NCI-H1417 (cell line): ENCODE measurements around the gene ACTL6B.
A peak's percentile ranks its signal among the peaks of the same experiment; 100 is the strongest.

Experiments
- DNase-seq, 3 experiments: peaks; one replicate each; lab custom pipeline; 2025; lab: John Stamatoyannopoulos, UW

The ACTL6B gene

DNA sequence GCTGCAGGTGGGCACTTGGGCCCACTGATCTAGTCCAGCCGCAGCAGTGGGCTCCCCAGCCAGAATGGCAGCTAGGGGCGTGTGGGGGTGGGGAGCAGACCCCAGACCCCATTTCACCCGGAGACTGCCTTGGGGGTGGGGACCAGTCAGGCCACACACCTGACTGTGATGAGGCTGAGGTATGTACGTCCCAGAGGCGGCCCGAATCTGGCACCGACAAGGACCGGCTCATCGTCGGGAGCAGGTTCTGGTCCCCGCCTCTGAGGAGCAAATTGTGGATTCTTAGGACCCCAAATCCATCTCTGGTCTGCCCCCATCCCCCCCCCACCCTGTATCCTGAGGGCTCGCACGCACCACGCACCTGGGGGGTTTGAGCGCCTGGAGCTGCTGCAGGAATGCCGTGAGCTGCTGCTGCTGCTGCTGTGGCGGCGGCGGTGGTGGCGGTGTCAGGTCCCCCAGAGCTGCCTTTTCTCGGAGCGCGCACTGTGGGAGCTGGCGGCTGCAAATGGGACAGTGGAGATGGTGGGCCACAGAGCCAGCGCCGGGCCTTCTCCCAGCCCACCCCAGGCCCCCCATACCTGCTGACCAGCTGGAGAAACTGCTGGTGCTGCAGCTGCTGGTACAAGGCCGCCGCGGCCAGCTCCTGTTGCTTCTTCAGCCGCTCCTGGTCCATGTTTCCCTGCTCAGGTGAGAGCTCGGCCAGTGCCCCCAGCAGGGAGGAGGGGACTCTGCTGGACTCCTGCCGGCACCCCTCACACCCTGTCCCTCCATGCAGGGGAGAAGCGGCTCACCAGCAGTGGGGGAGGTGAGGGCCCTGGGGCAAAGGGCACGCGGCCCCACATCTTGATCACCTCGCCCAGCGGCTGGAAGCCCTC lies 27.6 kb upstream of the ACTL6B start:
- no peak for DNase-seq

DNA sequence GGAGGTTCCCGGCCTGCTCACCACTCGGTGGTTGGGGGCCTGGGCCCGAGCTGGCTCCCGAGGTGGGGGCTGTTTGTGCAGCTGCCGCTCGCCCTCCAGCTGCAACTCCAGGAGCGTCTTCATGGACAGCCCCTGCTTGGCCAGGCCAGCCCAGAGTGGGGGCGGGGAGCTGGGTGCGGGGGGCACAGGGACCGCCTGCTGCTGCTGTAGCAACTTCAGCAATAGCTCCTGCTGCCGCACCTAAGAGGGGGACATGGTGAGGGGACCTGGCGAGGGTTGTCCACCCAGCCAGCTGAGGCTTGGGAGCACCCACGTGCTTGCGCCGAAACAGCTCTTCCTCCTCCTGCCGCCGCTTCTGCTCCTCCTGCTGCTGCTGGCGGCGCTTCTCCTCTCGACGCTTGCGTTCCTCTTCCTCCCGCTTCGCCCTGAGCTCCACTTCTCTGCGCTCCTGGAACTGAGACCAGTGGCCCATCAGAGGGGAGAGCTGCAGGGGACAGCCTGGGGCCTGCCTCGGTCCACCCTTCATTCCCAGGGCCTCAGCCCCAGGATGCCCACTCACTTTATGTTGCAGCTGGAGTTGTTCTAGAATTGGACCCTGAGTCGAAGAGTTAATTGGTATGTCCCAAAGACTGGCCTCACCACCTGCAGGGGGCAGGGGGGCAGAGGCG lies 26.9 kb upstream of the ACTL6B start:
- no peak for DNase-seq

DNA sequence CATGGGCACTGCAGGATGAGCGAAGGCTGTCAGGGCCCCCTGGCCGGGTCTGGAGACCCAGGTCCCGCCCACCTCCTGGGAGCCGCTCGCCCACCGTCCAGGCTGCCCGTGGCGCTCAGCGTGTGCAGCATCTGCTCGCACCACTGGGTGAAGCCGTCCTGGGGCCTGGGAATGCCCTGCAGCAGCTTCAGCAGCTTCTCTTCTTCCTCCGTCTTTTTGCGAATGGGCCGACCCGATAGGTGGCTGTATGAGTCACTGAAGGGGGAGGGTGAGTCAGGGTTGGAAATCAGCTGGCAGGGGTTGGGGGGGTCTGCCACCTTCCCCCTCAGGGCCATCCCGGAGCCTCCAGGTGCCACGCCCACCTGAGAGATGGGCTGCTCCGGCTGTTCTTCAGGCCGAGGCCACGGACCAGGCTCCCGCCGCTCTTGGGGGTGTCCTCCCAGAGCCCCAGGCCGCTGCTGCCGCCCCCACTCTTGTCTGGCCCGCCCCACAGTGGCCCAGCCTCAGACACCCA lies 26.0 kb upstream of the ACTL6B start:
- DNase-seq = no peak

GRCh38 chr7:100681491-100682227 lies 25.4 kb upstream of the ACTL6B start:
- DNase-seq = no peak

DNA sequence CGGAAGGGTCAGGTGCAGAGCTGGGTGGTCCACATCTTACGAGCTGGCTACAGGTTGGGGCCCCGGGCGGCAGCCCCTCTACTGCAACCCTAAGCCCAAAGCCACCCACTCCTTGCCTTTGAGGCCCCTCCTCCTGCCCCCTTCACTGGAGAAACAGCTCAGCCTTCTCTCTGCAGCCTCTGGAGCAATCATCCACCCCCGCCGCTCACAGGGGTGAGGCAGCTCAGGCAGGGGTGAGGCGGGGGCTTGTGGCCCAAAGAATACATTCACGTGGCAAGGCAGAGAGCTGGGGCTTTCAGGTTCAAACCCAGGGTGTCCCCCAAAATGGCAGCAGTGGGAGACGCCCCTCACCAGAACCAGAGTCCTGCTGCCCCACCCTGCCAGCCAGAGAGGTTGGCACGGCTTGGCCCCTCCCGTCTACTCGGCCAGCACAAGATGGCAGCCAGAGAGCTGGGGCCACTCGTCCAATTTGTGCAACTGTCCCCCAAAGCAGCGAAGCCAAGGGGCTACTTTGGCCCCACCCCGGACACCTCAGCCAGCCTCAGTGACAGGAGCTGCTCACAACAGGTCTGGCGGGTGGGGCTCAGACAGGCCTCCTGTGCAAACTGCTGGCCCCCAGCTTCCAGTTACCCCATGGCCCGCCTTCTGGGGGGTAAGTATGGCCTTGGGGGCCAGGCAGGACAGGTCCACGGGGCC lies 24.5 kb upstream of the ACTL6B start:
- no peak for DNase-seq

GRCh38 chr7:100679927-100680575 lies 23.8 kb upstream of the ACTL6B start:
- DNase-seq = no peak

GRCh38 chr7:100679129-100679926 lies 23.1 kb upstream of the ACTL6B start:
- no peak for DNase-seq

- no peak for DNase-seq
Measured at GRCh38 chr7:100678291-100678984, 22.2 kb upstream of the ACTL6B start.

GRCh38 chr7:100677308-100678267 lies 21.3 kb upstream of the ACTL6B start:
- DNase-seq = no peak

- DNase-seq = no peak
Measured at GRCh38 chr7:100676501-100677306, 20.5 kb upstream of the ACTL6B start.

- DNase-seq = peak; percentile 44 to 95 (median 89)
Measured at GRCh38 chr7:100675581-100676350, 19.5 kb upstream of the ACTL6B start.

- peak; percentile 32 to 84 (median 82) for DNase-seq
Measured at GRCh38 chr7:100675105-100675451, 18.8 kb upstream of the ACTL6B start.

DNA sequence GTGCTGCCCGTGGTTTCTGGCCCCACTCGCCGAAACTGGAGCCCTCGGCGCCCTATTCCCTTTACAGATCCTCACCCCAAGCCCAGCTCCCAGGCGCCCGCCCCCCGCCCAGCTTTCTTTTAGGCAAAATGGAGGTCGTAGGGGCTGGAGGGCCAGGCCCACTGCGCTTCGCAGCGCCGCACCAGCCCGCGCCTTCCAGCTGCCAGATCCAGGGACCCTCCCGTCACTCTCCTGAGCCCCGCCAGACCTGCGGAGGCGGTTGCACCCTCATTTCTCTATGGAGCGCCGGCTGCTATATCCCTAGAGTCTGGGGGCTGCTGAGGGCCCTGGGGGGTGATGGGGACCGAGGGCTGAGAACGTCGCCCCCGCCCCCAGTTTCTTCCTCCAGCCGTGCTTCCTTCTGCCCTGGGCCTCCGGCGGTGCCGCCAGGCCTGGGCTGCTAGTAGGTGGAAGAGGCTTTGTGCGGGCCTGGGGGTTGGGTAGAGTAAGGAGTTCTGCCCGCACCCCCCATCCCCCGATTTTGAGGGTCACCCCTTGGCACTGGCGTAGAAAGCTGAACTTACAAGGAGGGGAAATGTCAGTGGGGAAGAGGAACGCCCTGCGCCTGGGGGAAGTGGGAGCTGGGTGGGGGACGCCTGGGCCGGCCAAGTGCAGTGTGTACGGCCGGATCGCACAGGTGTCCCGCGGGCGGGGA lies 18.3 kb upstream of the ACTL6B start:
- DNase-seq = peak in 2 of 3 experiments; percentile 72 to 73

DNA sequence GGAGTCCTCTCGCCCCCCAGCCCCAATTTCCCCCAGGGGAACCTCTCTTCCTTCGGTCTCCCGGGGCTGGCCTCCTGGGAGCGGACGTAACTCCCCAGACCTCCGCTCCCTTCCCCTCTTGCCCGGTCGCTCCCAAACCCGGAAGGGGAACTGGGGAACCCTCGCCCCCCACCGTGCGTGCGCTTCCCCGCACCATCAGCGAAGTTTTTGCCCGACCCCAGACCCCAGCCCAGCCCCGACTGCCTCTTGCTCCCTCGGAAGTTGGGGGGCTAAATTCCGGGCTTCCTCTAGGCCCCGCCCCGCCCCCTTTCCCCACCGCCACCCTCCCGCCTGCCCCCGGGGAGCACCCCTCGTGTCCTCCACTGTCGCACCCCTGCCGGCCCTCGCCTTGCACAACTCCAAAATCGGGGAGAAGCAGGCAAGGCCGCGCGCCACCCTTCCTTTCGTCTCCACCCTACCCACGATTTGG lies 17.7 kb upstream of the ACTL6B start:
- DNase-seq = peak; percentile 24 to 90 (median 81)

DNA sequence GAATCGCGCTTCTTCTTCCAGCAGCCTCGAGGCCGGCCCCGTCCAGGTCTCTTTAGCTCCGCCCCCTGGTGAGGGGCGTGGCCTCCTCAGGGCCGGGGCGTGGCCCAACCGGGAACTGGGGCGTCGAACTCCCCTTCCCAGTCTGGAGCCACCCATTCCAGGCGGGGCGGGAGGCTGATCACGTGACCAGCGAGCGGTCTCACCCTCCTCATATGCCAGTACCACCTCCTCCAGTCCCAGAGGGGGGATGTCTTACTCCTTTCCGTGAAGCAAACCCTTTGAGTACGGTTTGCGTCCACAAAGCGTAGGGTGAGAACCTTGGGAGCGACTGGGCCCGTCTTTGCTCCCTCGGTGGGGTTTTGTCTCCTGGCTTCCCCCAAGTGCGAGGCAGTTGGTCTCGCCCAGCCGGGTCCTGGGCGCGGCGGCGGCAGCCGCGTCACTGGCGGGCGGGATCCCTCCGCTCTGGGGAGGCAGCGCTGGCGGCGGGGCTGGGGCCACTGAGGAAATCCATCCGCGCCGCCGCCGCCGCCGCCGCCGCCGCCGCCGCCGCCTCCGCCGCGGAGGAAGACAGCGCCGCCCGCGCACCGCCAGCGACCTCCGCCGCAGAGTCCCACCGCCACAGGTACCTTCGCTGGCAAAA lies 17.2 kb upstream of the ACTL6B start, which contains the start of gene GNB2:
TSS of gene GNB2 (plus strand) at position 439 of the 640 bp plus-strand sequence. CDS start 2,526 bp downstream, outside the sequence.
- DNase-seq = peak; percentile 100
